Measurements from ENCODE around the gene ODAM.
A peak's percentile ranks its signal among the peaks of the same experiment; 100 is the strongest.

Gene ODAM

DNA sequence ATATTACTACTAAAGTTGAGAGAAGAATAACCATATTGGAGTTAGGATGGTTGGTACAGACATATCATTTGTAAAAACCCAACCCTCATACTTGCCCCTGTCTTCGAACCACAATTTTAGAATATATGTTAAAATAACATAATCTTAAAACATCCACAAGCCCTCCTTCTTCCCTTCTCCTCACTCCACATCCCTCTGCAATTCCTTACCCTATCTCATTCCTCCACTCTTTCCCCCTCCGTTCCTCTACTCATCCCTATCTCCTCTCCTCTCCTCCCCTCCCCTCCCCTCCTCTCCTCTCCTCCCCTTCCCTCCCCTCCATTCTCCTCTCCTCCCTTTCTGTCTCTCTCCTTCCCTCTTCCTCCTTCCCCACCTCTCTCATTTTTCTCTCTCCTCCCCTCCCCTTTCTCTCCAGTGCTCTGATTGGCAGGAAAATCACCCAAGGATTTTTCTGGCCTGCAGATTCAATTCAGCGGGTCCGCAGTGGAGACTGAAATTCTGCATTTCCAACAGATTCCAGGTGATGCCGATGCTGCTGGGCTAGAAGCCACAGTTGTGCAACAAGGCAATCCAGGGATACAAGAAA, 17.4 kb upstream of the ODAM start:
- POLR2A ChIA-PET, result no interaction called here
- CTCF ChIA-PET, result no interaction called here
- TF ChIP-seq L3MBTL2 (conservative IDR thresholded peaks at IDR 0.05) (no peak), TARDBP (IDR thresholded peaks at IDR 0.05) (no peak), FOXA1 (IDR thresholded peaks at IDR 0.05) (no peak), ARNT (IDR thresholded peaks at IDR 0.05) (no peak), SUZ12 (IDR thresholded peaks at IDR 0.05) (no peak), FOXK2 (IDR thresholded peaks at IDR 0.05) (no peak), HDGF (IDR thresholded peaks at IDR 0.05; ENCODE audit: borderline replicate concordance) (no peak), ELF4 (IDR thresholded peaks at IDR 0.05) (no peak), FOXM1 (IDR thresholded peaks at IDR 0.05; ENCODE audit: borderline replicate concordance) (no peak), LEF1 (IDR thresholded peaks at IDR 0.05; ENCODE audit: borderline replicate concordance) (no peak), SP1 (IDR thresholded peaks at IDR 0.05) (no peak), CTBP1 (IDR thresholded peaks at IDR 0.05; ENCODE audit: borderline replicate concordance) (no peak), BHLHE40 (IDR thresholded peaks at IDR 0.05; ENCODE audit: borderline replicate concordance) (no peak), ZNF384 (IDR thresholded peaks at IDR 0.05) (no peak), NFRKB (IDR thresholded peaks at IDR 0.05) (no peak)
- TF ChIP-seq, protein P1, sequence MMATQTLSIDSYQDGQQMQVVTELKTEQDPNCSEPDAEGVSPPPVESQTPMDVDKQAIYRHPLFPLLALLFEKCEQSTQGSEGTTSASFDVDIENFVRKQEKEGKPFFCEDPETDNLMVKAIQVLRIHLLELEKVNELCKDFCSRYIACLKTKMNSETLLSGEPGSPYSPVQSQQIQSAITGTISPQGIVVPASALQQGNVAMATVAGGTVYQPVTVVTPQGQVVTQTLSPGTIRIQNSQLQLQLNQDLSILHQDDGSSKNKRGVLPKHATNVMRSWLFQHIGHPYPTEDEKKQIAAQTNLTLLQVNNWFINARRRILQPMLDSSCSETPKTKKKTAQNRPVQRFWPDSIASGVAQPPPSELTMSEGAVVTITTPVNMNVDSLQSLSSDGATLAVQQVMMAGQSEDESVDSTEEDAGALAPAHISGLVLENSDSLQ (IDR thresholded peaks at IDR 0.05), result no peak

DNA sequence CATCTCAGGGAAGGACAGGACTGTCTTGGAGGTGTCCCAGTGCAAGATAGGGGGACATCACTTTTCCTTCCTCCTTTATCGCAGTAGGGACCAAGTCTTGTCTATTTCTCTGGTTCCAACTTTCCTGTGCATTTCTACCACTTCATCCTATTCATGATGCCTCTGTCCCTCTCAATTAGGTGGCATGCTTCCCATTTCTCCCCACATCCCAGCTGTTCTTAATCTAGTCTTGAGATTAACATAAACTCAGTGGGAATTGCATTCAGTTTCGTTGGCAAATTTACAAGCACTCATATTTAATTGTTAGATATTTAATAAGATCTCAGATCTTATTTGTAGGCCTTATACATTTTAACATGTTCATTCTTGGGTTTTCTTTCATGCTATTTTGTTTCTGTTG, 15.7 kb upstream of the ODAM start:
- CTCF ChIA-PET, result no interaction called here
- TF ChIP-seq FOXK2 (IDR thresholded peaks at IDR 0.05) (no peak), ELF4 (IDR thresholded peaks at IDR 0.05) (no peak)
- DNase-seq (ENCODE audit: extremely low spot score), result no peak
- POLR2A ChIA-PET, result no interaction called here

More for the DNA sequence above, 17.4 kb upstream of the ODAM start:
- no peak for DNase-seq (ENCODE audit: extremely low spot score)

DNA sequence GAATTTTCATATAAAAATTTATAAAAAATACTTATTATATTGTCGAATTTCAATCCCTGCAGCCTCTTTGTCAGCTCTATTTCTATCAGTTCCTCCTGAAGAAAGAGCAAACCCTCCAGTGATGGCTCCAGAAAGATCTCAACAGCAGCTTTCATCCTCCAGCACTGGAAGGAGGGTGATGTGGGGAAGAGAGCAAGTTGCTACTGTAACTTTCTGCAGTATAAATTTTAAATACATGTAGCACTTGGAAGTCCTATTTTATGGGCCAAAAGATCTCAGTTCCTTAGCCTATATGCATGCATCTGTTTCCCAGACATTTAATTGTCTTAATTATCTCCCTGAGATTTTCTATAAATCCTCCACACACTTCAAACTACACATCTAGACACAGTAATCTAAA, 13.7 kb upstream of the ODAM start:
- POLR2A ChIA-PET, result no interaction called here
- TF ChIP-seq NFRKB (IDR thresholded peaks at IDR 0.05), result no peak
- TF ChIP-seq FOXM1 (IDR thresholded peaks at IDR 0.05; ENCODE audit: borderline replicate concordance), result no peak
- no peak for TF ChIP-seq TARDBP (IDR thresholded peaks at IDR 0.05)
- no peak for TF ChIP-seq FOXA1 (IDR thresholded peaks at IDR 0.05)
- TF ChIP-seq LEF1 (IDR thresholded peaks at IDR 0.05; ENCODE audit: borderline replicate concordance), result no peak
- no peak for DNase-seq (ENCODE audit: extremely low spot score)
- CTCF ChIA-PET, result no interaction called here

DNA sequence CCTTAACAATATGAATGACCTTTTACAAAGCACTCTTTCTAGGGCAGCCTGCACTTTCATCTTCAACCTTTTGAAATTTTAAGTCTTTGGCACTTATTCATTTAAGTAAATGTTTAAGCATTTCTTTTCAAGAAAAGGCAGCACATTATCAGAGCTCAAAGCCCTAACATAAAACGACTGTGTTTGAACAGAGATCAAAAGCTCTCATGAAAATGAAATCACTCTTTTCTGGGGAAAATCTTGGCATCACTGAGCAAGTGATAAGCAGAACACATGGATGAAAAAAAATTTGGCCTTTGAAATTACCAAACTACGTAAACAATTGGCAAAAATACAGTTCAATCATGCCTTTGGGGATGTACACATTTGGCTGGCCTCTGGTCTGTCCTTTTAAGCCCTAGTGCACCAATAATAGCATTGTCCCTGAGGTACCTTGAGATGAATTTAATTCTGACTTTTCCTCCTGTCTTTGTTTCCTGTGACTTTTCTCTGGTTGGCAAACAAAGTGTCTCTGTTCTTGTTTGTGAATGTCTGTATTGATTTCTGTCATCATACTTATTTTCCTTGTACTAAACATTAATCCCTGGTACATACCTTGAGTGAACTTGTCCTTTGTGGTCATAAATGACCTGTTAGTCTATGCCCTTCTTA, 12.9 kb upstream of the ODAM start:
- ChIA-PET CTCF (no interaction called here), POLR2A (no interaction called here)
- DNase-seq (ENCODE audit: extremely low spot score), result no peak
- TF ChIP-seq ELF4 (IDR thresholded peaks at IDR 0.05), result no peak
- TF ChIP-seq, protein P1 (IDR thresholded peaks at IDR 0.05), result no peak
- TF ChIP-seq TARDBP (IDR thresholded peaks at IDR 0.05), result no peak
- TF ChIP-seq LEF1 (IDR thresholded peaks at IDR 0.05; ENCODE audit: borderline replicate concordance), result no peak
- TF ChIP-seq FOXK2 (IDR thresholded peaks at IDR 0.05), result no peak
- no peak for TF ChIP-seq L3MBTL2 (conservative IDR thresholded peaks at IDR 0.05)
- TF ChIP-seq ARNT (IDR thresholded peaks at IDR 0.05), result no peak
- TF ChIP-seq FOXM1 (IDR thresholded peaks at IDR 0.05; ENCODE audit: borderline replicate concordance), result no peak

DNA sequence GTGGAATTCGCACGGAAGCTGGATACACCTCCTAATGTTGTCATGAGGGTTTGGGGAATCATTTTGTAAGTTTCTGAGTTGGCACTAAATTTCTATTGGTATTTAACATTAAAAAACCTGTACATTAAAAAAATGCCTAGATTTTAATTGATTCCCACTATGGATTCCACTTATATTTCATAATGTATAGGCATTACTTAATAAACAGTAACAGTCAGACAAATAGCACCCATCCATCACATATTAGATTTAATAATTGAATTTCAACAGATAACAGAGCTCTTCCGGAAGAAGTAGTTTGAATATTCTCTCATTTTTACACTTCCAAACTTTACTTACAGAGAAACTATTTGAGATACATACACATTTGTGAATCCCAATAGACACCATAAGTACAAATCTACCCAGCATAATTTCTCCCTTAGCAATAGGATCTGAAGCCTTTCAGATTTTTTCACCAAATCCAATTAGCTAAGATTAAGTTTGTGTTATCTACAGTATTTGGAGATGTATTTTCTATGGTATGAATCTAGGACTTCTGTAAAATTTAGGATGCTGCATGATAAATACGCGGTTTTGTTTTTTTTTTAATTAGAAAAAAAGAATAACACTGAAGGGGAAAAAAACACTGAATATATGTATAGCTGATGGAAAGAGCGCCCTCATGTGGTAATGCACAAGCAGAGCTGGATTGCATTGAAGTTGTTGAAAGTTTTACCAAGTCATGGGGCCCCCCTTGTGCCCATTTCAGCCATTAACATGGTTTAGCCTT, 12.2 kb upstream of the ODAM start:
- POLR2A ChIA-PET, result no interaction called here
- no peak for TF ChIP-seq SUZ12 (IDR thresholded peaks at IDR 0.05)
- no peak for TF ChIP-seq HDGF (IDR thresholded peaks at IDR 0.05; ENCODE audit: borderline replicate concordance)
- TF ChIP-seq FOXA1 (IDR thresholded peaks at IDR 0.05), result no peak
- peak; percentile 67 for TF ChIP-seq ZNF384 (IDR thresholded peaks at IDR 0.05)
- no peak for TF ChIP-seq NFRKB (IDR thresholded peaks at IDR 0.05)
- DNase-seq (ENCODE audit: extremely low spot score), result peak; percentile 52
- CTCF ChIA-PET, result interaction anchor here (0.6 to 0.7 kb wide), 4 partner anchors 34 to 251 kb away, joined by 3 to 9 read pairs (median 4); no protein-coding TSS in a partner anchor

DNA sequence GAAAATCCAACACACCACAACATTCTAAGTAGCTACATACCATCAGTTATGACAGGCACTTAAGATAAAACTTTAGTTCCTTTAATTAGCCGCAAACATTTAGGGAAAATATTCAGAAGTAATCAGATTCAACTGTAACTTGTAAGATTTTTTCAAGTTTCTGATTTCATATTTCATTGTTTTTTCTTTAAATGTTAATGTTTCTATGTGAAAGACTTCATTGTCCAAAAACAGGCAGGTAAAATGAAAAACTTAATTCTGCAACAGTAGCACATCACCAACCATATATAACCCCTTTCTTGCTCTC, 11.6 kb upstream of the ODAM start:
- CTCF ChIA-PET, result no interaction called here
- DNase-seq (ENCODE audit: extremely low spot score), result no peak
- TF ChIP-seq CTBP1 (IDR thresholded peaks at IDR 0.05; ENCODE audit: borderline replicate concordance), result no peak
- no peak for TF ChIP-seq FOXA1 (IDR thresholded peaks at IDR 0.05)
- TF ChIP-seq LEF1 (IDR thresholded peaks at IDR 0.05; ENCODE audit: borderline replicate concordance), result no peak
- TF ChIP-seq ARNT (IDR thresholded peaks at IDR 0.05), result no peak
- no peak for TF ChIP-seq SP1 (IDR thresholded peaks at IDR 0.05)
- no peak for TF ChIP-seq L3MBTL2 (conservative IDR thresholded peaks at IDR 0.05)
- no peak for TF ChIP-seq FOXK2 (IDR thresholded peaks at IDR 0.05)
- no peak for TF ChIP-seq TARDBP (IDR thresholded peaks at IDR 0.05)
- TF ChIP-seq ZNF384 (IDR thresholded peaks at IDR 0.05), result no peak
- POLR2A ChIA-PET, result no interaction called here

DNA sequence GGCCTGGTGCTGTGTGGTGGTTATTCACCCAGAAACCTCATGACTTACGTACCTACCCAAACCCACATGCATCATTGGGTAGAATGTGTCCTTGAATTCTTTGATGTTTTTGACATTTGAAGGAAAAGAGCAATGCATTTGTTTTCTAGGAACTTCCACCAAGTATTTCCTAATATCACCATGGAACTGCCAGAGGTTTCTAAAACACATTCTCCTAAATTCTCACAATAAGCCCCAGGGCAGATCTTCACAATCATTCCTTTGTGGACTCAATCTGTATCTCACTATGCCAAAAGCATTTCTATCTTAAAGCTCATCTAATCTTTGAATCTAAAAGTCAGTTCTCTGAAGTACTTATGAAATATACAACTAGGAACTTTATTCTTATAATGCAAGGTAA, 8.3 kb upstream of the ODAM start:
- TF ChIP-seq BHLHE40 (IDR thresholded peaks at IDR 0.05; ENCODE audit: borderline replicate concordance) (no peak), HDGF (IDR thresholded peaks at IDR 0.05; ENCODE audit: borderline replicate concordance) (no peak), FOXK2 (IDR thresholded peaks at IDR 0.05) (no peak), ELF4 (IDR thresholded peaks at IDR 0.05) (no peak), CTBP1 (IDR thresholded peaks at IDR 0.05; ENCODE audit: borderline replicate concordance) (no peak), ARNT (IDR thresholded peaks at IDR 0.05) (no peak), L3MBTL2 (conservative IDR thresholded peaks at IDR 0.05) (no peak), FOXA1 (IDR thresholded peaks at IDR 0.05) (no peak), TARDBP (IDR thresholded peaks at IDR 0.05) (no peak), LEF1 (IDR thresholded peaks at IDR 0.05; ENCODE audit: borderline replicate concordance) (no peak), SP1 (IDR thresholded peaks at IDR 0.05) (no peak), ZNF384 (IDR thresholded peaks at IDR 0.05) (no peak), SUZ12 (IDR thresholded peaks at IDR 0.05) (no peak), FOXM1 (IDR thresholded peaks at IDR 0.05; ENCODE audit: borderline replicate concordance) (no peak), NFRKB (IDR thresholded peaks at IDR 0.05) (no peak)
- TF ChIP-seq, protein P1 (IDR thresholded peaks at IDR 0.05), result no peak
- CTCF ChIA-PET, result no interaction called here
- POLR2A ChIA-PET, result no interaction called here
- no peak for DNase-seq (ENCODE audit: extremely low spot score)
